Skin of body (tissue), 2 donors: ENCODE data around the gene ABL2. TPM values are rescaled to one million over a fixed set of nuclear protein-coding genes. Genes with fewer than 3 reads are reported as not detected.
A peak's percentile ranks its signal among the peaks of the same experiment; 100 is the strongest.
"Not testable (repeated sequence)": the region's sequence is repeated elsewhere in the genome, so short reads cannot be mapped to it uniquely, and the experiment has no call there.

Source experiments
- DNase-seq: peaks from one replicate; lab custom pipeline; 2025; lab: John Stamatoyannopoulos, UW
- total RNA-seq: library from RNA; depleted of rRNA; stranded (reverse); fragments of >200 nt; gene quantifications from one replicate; pipeline ENCODE4 v1.2.3, GENCODE V29; 2014

The ABL2 gene
- total RNA-seq, 1 donor from 2014 or later: 16.9 TPM

DNA sequence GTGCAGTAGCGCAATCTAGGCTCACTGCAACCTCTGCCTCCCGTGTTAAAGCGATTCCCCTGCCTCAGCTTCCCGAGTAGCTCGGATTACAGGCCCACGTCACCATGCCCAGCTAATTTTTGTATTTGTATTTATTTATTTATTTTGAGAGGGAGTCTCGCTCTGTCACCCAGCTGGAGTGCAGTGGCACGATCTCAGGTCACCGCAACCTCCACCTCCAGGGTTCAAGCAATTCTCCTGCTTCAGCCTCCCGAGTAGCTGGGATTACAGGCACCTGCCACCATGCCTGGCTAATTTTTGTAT, 59.1 kb downstream of the ABL2 start:
- not testable (repeated sequence) for DNase-seq

- no peak for DNase-seq
These were observed 59.6 kb downstream of the ABL2 start for GRCh38 chr1:179169616-179170467.

DNA sequence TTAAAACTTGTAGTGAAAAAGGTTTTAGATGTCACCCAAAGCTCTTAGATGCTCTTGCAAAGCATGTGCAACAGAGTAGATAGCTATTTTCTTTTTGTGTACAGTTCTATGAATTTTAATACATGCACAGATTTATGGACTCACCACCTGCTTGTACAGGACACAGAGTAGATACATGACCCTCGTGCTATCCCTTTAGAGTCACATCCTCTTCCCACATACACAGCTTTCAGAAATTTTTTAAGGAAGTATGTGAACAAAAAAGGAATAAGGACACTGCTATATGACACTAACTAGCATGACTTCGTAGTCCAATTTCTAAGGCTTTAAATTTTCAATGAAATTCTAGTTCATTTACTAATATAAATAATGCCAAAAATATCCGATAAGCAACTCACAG, 60.9 kb downstream of the ABL2 start:
- DNase-seq: no peak

GRCh38 chr1:179167955-179168354, 61.5 kb downstream of the ABL2 start:
- no peak for DNase-seq

- DNase-seq: no peak
These were observed 62.1 kb downstream of the ABL2 start for GRCh38 chr1:179167418-179167777.

- peak; percentile 46 for DNase-seq
These were observed 62.6 kb downstream of the ABL2 start for GRCh38 chr1:179166663-179167417.

GRCh38 chr1:179164494-179164893, 65.0 kb downstream of the ABL2 start:
- no peak for DNase-seq

DNA sequence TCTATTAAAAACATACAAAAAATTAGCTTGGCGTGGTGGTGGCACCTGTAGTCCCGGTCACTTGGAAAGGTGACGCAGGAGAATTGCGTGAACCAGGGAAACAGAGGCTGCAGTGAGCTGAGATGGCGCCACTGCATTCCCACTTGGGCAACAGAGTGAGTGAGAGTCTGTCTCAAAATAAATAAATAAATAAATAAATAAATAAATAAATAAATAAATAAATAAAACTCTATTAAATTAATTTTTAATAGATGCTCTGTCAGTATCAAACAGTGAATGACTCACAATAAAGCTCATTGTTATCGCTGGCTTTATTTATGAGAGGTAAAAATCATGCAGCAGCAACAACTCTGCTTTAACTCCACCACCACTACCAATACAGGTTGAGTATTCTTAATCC, 72.8 kb downstream of the ABL2 start:
- DNase-seq: no peak

DNA sequence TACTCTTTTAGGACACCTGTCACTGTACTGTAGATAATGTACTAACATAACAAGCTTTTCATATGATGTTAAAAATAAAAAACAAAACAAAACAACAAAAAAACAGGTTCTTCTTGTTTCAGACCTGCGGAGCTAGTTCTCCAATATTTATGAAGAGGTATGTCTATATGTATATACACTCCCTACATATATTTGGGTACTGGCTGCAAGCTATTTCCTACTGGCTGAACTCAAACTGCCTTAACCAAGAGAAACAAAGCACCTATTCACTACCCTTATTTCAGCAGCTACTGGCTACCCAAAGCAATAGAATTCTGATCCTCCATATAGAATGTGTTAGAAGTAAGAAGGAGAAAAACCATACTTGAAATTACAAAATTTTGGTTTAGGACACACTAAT, 73.5 kb downstream of the ABL2 start:
- DNase-seq: no peak

DNA sequence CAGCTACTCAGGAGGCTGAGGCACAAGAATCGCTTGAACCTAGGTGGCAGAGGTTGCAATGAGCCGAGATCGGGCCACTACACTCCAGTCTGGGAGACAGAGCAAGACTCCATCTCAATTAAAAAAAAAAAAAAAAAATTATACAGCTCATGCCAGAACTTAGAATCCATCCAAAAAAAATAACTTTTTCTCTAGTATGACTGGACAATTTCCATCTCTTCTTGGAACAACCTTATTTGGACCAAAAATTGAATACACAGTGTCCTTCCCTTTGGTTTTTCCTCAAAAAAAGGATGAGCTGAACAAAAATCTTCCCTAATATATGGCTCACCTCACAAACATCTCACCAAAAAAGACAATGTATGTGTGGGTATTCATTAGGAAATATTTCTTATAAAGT, 73.9 kb downstream of the ABL2 start:
- no peak for DNase-seq

GRCh38 chr1:179154437-179154836, 75.0 kb downstream of the ABL2 start:
- no peak for DNase-seq

- no peak for DNase-seq
These were observed 76.3 kb downstream of the ABL2 start for GRCh38 chr1:179153217-179153616.

- DNase-seq: no peak
These were observed 77.4 kb downstream of the ABL2 start for GRCh38 chr1:179151908-179152682.

DNA sequence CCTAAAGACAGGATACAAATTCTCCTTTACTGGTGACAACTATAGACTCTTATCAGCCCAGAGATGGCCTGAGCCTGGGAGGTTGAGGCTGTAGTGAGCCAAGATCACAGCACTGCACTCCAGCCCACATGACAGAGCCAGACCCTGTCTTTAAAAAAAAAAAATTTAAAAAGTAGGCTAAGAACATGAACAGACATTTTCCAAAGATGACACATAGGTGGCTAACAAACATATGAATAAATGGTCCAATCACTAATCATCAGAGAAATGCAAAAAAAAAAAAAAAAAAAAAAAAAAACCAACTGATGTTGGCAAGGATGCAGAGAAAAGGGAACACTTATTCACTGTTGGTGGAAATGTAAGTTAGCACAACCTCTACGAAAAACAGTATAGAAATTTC, 82.6 kb downstream of the ABL2 start:
- no peak for DNase-seq

DNA sequence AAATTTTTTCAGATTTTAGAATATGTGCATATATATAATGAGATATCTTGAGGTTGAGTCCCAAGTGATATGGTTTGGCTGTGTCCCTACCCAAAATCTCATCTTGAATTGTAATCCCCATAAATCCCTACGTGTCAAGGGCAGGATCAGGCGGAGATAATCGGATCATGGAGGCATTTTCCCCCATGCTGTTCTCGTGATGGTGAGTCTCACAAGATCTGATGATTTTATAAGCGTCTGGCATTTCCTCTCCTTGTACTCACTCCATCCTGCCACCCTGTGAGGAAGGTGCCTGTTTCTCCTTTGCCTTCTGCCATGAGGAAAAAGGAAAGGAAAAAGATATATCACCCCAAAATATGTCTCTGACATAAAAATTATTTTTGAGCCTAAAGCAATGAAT, 83.0 kb downstream of the ABL2 start:
- no peak for DNase-seq

- no peak for DNase-seq
These were observed 84.0 kb downstream of the ABL2 start for GRCh38 chr1:179145521-179145920.

GRCh38 chr1:179144626-179145025, 84.9 kb downstream of the ABL2 start:
- no peak for DNase-seq

- DNase-seq: peak; percentile 50
These were observed 86.2 kb downstream of the ABL2 start for GRCh38 chr1:179143322-179143721.

DNA sequence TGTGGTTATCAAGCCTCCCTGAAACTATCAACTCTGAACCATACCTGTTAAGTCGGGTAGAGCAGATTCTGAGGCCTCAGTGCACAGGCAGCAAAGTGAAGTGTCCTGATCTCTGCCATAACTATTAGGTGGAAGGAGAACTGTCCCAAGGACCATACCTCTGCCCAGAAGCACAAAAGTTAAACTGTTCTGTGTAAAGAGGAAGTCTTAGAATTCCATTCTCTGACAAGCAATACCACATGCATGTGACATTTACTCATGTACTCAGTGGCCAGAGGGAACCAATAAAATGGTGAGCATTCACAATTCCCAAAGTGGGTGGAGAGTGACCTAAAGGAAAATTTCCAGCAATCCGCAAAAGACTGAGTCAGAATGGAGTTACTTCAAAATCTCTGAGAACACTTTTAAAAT, 86.6 kb downstream of the ABL2 start:
- DNase-seq: peak; percentile 89

GRCh38 chr1:179141592-179142251, 87.8 kb downstream of the ABL2 start:
- DNase-seq: no peak

DNA sequence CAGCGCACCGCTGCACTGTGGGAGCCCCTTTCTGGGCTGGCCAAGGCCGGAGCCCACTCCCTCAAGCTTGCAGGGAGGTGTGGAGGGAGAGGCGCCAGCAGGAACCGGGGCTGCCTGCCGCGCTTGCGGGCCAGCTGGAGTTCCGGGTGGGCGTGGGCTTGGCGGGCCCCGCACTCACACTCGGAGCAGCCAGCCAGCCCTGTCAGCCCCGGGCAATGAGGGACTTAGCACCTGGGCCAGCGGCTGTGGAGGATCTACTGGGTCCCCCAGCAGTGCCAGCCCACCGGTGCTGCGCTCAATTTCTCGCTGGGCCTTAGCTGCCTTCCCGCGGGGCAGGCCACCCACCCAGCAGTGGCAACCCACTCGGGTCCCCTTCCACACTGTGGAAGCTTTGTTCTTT, 90.7 kb downstream of the ABL2 start:
- not testable (repeated sequence) for DNase-seq
